ENCODE data around the gene ABCC2. TPM values are rescaled to one million over a fixed set of nuclear protein-coding genes. Genes with fewer than 3 reads are reported as not detected.

Gene ABCC2
- total and polyA plus RNA-seq, 2 of the 4 experiments (the other 2 are of a cell fraction), result 0.21 to 0.36 TPM

DNA sequence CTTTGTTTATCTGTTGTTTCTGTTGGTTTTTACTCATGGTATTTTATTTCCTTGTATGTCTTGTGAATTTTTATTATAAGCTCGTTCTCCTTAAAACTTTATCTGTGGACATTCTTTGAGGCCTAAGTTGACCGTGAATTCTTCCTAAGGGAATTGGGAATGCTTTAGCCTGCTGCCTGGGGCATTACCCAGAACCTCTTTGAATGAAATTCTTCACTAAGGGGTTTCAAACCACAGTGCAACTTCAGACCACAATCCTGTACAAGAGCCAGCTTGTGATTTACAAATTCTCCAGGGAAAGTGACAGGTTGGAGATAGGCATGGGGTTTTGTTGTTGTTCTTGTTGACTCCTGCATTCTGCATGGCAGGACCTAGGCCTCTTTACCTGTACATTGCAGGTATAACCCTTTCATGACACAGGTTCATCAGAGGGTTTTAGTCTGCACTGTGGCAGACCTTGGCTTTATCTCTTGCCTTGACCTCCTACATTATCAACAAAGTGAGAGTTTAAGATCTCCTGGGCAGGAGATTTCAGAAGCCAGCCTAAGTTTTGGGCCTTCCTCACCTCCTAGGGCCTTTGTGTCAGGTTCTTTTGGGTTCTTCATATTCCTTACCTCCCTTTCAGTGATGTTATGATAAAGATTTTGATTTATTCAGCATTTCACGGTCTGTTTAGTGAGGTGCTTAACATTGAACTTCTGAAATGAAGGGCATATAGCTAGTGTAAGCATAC, 70.2 kb downstream of the ABCC2 start:
- Histone ChIP-seq H3K56ac (ENCODE audit: extremely low read depth, insufficient read depth, low read length) (no peak overlapping the region), H3K27ac (ENCODE audit: insufficient read depth, low read length) (no peak overlapping the region), H3K23ac (ENCODE audit: low read depth, low read length) (no peak overlapping the region), H2BK15ac (ENCODE audit: low read depth, low read length) (no peak overlapping the region), H2AFZ (replicated peaks; ENCODE audit: low read length, poor library complexity) (no peak overlapping the region), H3K36me3 (ENCODE audit: control insufficient read depth, insufficient read depth, low read length) (no peaks in the 10 kb centered on the region), H3K18ac (ENCODE audit: low read depth, low read length) (no peak overlapping the region), H2AK9ac (replicated peaks; ENCODE audit: low read depth, low read length, poor library complexity) (no peak overlapping the region), H3K4me3 (ENCODE audit: insufficient read depth, low read depth, low read length) (no peak overlapping the region), H2BK5ac (ENCODE audit: low read depth, low read length, poor library complexity, severe bottlenecking) (no peak overlapping the region), H4K5ac (ENCODE audit: low read depth, low read length) (no peak overlapping the region), H3K4me2 (ENCODE audit: low read depth, low read length) (no peak overlapping the region), H3K4ac (ENCODE audit: low read depth, low read length) (no peak overlapping the region), H2BK120ac (ENCODE audit: low read depth, low read length) (no peak overlapping the region), H3K9ac (ENCODE audit: low read depth, low read length) (no peak overlapping the region), H3K14ac (replicated peaks; ENCODE audit: low read depth, low read length) (no peak overlapping the region), H3K9me1 (ENCODE audit: insufficient read depth, low read length) (peaks cover 4% of the 10 kb centered on the region; the same call in 1 of the 2 replicates), H3K9me3 (ENCODE audit: control insufficient read depth, insufficient read depth, low read length) (no peaks in the 10 kb centered on the region), H2AK5ac (ENCODE audit: low read depth, low read length) (no peak overlapping the region), H3K79me1 (ENCODE audit: low read depth in 1 of 2, low read length in 2 of 2) (no peaks in the 10 kb centered on the region), H3K4me1 (ENCODE audit: control insufficient read depth, insufficient read depth, low read length) (no peaks in the 10 kb centered on the region; the same call in 1 of the 2 replicates), H3K27me3 (ENCODE audit: control insufficient read depth, insufficient read depth, low read length) (no peaks in the 10 kb centered on the region), H4K20me1 (ENCODE audit: insufficient read depth, low read length) (no peaks in the 10 kb centered on the region), H4K91ac (ENCODE audit: insufficient read depth, low read depth, low read length) (no peak overlapping the region), H4K8ac (ENCODE audit: low read depth in 2 of 2, low read length in 2 of 2) (no peak overlapping the region), H2BK20ac (ENCODE audit: low read depth, low read length) (no peak overlapping the region)
- BruUV-seq (replicated peaks), result no TSS peak
- TF ChIP-seq MXI1 (IDR thresholded peaks at IDR 0.05; ENCODE audit: borderline replicate concordance, low read depth, low read length), result no peak
- no peak for TF ChIP-seq RAD21 (IDR thresholded peaks at IDR 0.05; ENCODE audit: low read length)
- no peak for TF ChIP-seq CHD1 (IDR thresholded peaks at IDR 0.05; ENCODE audit: low read depth, low read length)
- no peak for TF ChIP-seq FOS (IDR thresholded peaks at IDR 0.05; ENCODE audit: low read depth, low read length)
- TF ChIP-seq CEBPB (IDR thresholded peaks at IDR 0.05; ENCODE audit: low read depth, low read length), result no peak
- no peak for TF ChIP-seq RCOR1 (IDR thresholded peaks at IDR 0.05; ENCODE audit: insufficient replicate concordance, low read length)
- TF ChIP-seq POLR2A (IDR thresholded peaks at IDR 0.05; ENCODE audit: low read depth, low read length), result no peak
- TF ChIP-seq, protein P1, sequence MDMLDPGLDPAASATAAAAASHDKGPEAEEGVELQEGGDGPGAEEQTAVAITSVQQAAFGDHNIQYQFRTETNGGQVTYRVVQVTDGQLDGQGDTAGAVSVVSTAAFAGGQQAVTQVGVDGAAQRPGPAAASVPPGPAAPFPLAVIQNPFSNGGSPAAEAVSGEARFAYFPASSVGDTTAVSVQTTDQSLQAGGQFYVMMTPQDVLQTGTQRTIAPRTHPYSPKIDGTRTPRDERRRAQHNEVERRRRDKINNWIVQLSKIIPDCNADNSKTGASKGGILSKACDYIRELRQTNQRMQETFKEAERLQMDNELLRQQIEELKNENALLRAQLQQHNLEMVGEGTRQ (IDR thresholded peaks at IDR 0.05; ENCODE audit: low read depth, low read length), result no peak
- TF ChIP-seq RFX5 (IDR thresholded peaks at IDR 0.05; ENCODE audit: low read depth, low read length), result no peak
- TF ChIP-seq MAZ (IDR thresholded peaks at IDR 0.05; ENCODE audit: borderline replicate concordance, low read depth, low read length), result no peak
- no peak for TF ChIP-seq NFE2L2 (IDR thresholded peaks at IDR 0.05; ENCODE audit: low read depth, low read length)
- no peak for TF ChIP-seq BHLHE40 (IDR thresholded peaks at IDR 0.05; ENCODE audit: low read depth, low read length)
- TF ChIP-seq, protein P2, sequence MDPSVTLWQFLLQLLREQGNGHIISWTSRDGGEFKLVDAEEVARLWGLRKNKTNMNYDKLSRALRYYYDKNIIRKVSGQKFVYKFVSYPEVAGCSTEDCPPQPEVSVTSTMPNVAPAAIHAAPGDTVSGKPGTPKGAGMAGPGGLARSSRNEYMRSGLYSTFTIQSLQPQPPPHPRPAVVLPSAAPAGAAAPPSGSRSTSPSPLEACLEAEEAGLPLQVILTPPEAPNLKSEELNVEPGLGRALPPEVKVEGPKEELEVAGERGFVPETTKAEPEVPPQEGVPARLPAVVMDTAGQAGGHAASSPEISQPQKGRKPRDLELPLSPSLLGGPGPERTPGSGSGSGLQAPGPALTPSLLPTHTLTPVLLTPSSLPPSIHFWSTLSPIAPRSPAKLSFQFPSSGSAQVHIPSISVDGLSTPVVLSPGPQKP (IDR thresholded peaks at IDR 0.05; ENCODE audit: borderline replicate concordance, low read depth, low read length), result no peak
- TF ChIP-seq MAFK (IDR thresholded peaks at IDR 0.05; ENCODE audit: low read depth, low read length), result no peak
- TF ChIP-seq CTCF (conservative IDR thresholded peaks at IDR 0.05; ENCODE audit: low read depth, low read length), result no peak
- no peak for TF ChIP-seq SMC3 (IDR thresholded peaks at IDR 0.05; ENCODE audit: low read depth, low read length)
- ChIA-PET POLR2A (ENCODE audit: unreplicated experiment) (no interaction called here), CTCF (interaction anchor here (1.6 to 2.6 kb wide), 2 partner anchors 112 to 193 kb away, joined by 5 to 15 read pairs; no protein-coding TSS in a partner anchor)
- no peak for DNase-seq
- ATAC-seq (ENCODE audit: low read depth), result no peak
- in situ Hi-C loops (cut with MboI; ENCODE audit: low sequenced_read_pairs) (no loop called here), dilution Hi-C loops (cut with HindIII; ENCODE audit: low sequenced_read_pairs, unreplicated experiment) (no loop called here), intact Hi-C loops (cut with micrococcal nuclease) (no loop called here)
- WGBS, 2 experiments (ENCODE audit: extremely low coverage in 2 of 2, insufficient read length in 1 of 2), result no CpG with 5 or more reads among the region's 3 CpGs

Measured in IMR-90 (cell line).